Suprapubic skin (tissue), 4 donors: ENCODE data around the gene OR7D4. TPM values are rescaled to one million over a fixed set of nuclear protein-coding genes. Genes with fewer than 3 reads are reported as not detected.

Experiments used
- DNase-seq, 2 donors: peaks; one replicate each; pipeline ENCODE4 v3.0.0-alpha.2; 2019; ENCODE audit warnings: low spot score in 2 of 2
- H3K27ac ChIP-seq: fragments of 200-600 bp; sonication (generic); one replicate; pipeline ENCODE4 v1.5.1; 2019
- H3K27me3 ChIP-seq: fragments of 200-600 bp; sonication (generic); one replicate; pipeline ENCODE4 v1.5.1; 2019
- H3K36me3 ChIP-seq: fragments of 200-600 bp; sonication (generic); one replicate; pipeline ENCODE4 v1.5.1; 2019
- H3K4me1 ChIP-seq: fragments of 200-600 bp; sonication (generic); one replicate; pipeline ENCODE4 v1.5.1; 2019
- H3K4me3 ChIP-seq: fragments of 200-600 bp; sonication (generic); one replicate; pipeline ENCODE4 v1.5.1; 2019; ENCODE audit warnings: mild to moderate bottlenecking
- H3K9me3 ChIP-seq: fragments of 200-600 bp; sonication (generic); one replicate; pipeline ENCODE4 v1.5.1; 2019
- CTCF ChIP-seq, 2 donors: fragments of 200-600 bp in 1 of 2; fragments of 450-650 bp in 1 of 2; sonication (generic) in 1 of 2; IDR thresholded peaks; one replicate each; pipeline ENCODE4 v1.5.1; 2016 to 2019; ENCODE audit warnings: antibody characterized with exemption in 2 of 2, mild to moderate bottlenecking in 1 of 2, moderate library complexity in 1 of 2
- EP300 ChIP-seq: sonication (generic); formaldehyde crosslinking; IDR thresholded peaks from one replicate; pipeline ENCODE4 v1.6.1; 2017; ENCODE audit warnings: antibody characterized with exemption
- POLR2A ChIP-seq, 2 donors: fragments of 450-650 bp; IDR thresholded peaks; one replicate each; pipeline ENCODE4 v1.6.1; 2017; ENCODE audit warnings: antibody characterized with exemption in 2 of 2, mild to moderate bottlenecking in 2 of 2, moderate library complexity in 2 of 2
- POLR2AphosphoS5 ChIP-seq, 3 donors: sonication (generic); formaldehyde crosslinking; IDR thresholded peaks; one replicate each; pipeline ENCODE4 v1.6.1; 2017; ENCODE audit warnings: antibody characterized with exemption in 3 of 3
- WGBS: methylation state at CpG from one replicate; pipeline ENCODE4 v1.1.5; 2018; 5-methylcytosine and 5-hydroxymethylcytosine counted together
- total RNA-seq, 4 donors: library from RNA; depleted of rRNA; stranded (reverse); fragments of >200 nt; gene quantifications; one replicate each; pipeline ENCODE4 v1.1.0, GENCODE V29; 2016

The OR7D4 gene
- total RNA-seq, 4 donors from 2014 or later, result not detected

GRCh38 chr19:9187191-9187590 lies 32.2 kb downstream of the OR7D4 start:
- 75% methylated on average over 6 of the region's 6 CpGs for WGBS
- Histone ChIP-seq H3K27ac (no peak overlapping the region), H3K27me3 (peaks cover 3% of the 10 kb centered on the region), H3K36me3 (no peaks in the 10 kb centered on the region), H3K9me3 (peaks cover 10% of the 10 kb centered on the region), H3K4me1 (no peaks in the 10 kb centered on the region), H3K4me3 (no peak overlapping the region)
- TF ChIP-seq POLR2AphosphoS5 (IDR thresholded peaks at IDR 0.05) (no peak), EP300 (no peak)
- DNase-seq, result no peak

- TF ChIP-seq POLR2A (IDR thresholded peaks at IDR 0.05), result no peak
- TF ChIP-seq POLR2AphosphoS5 (IDR thresholded peaks at IDR 0.05), result no peak
- TF ChIP-seq EP300, result no peak
- no peak for TF ChIP-seq CTCF (IDR thresholded peaks at IDR 0.05)
- no peaks in the 10 kb centered on the region for H3K36me3 ChIP-seq
- WGBS, result 93% methylated on average over 17 of the region's 17 CpGs
Measured at GRCh38 chr19:9183000-9183399, 36.4 kb downstream of the OR7D4 start.

GRCh38 chr19:9178901-9179300 lies 40.5 kb downstream of the OR7D4 start, which contains the start of gene OR7D2:
OR7D2 (plus strand) TSS chr19:9178979; CDS start chr19:9185782, 6,803 bp downstream.
- Histone ChIP-seq H3K4me3 (no peak within 1 kb of the TSS), H3K27me3 (no peaks in the 10 kb centered on the region), H3K27ac (no peak within 1 kb of the TSS), H3K9me3 (no peaks in the 10 kb centered on the region), H3K36me3 (no peaks in the 10 kb centered on the region), H3K4me1 (no peaks in the 10 kb centered on the region)
- DNase-seq, result no peak
- 56% methylated on average over 4 of the region's 4 CpGs for WGBS
- TF ChIP-seq EP300 (no peak), POLR2A (IDR thresholded peaks at IDR 0.05) (no peak), CTCF (IDR thresholded peaks at IDR 0.05) (no peak), POLR2AphosphoS5 (IDR thresholded peaks at IDR 0.05) (no peak)

More at GRCh38 chr19:9183000-9183399, 36.4 kb downstream of the OR7D4 start:
- Histone ChIP-seq H3K27ac (no peak overlapping the region), H3K9me3 (peaks cover under 1% of the 10 kb centered on the region), H3K4me1 (no peaks in the 10 kb centered on the region), H3K27me3 (no peaks in the 10 kb centered on the region), H3K4me3 (no peak overlapping the region)
- DNase-seq, result no peak

- no peaks in the 10 kb centered on the region for H3K36me3 ChIP-seq
- H3K27me3 ChIP-seq, result no peaks in the 10 kb centered on the region
- DNase-seq, result no peak
- 87% methylated on average over 5 of the region's 5 CpGs for WGBS
- TF ChIP-seq POLR2AphosphoS5 (IDR thresholded peaks at IDR 0.05), result no peak
- TF ChIP-seq EP300, result no peak
- TF ChIP-seq POLR2A (IDR thresholded peaks at IDR 0.05), result no peak
- TF ChIP-seq CTCF (IDR thresholded peaks at IDR 0.05), result no peak
- H3K9me3 ChIP-seq, result no peaks in the 10 kb centered on the region
- no peak overlapping the region for H3K27ac ChIP-seq
- H3K4me3 ChIP-seq, result no peak overlapping the region
- H3K4me1 ChIP-seq, result no peaks in the 10 kb centered on the region
Measured at GRCh38 chr19:9175326-9175725, 44.1 kb downstream of the OR7D4 start.

- H3K4me3 ChIP-seq, result no peak overlapping the region
- 63% methylated on average over 6 of the region's 6 CpGs for WGBS
- H3K36me3 ChIP-seq, result peaks cover 2% of the 10 kb centered on the region
- no peaks in the 10 kb centered on the region for H3K9me3 ChIP-seq
- no peaks in the 10 kb centered on the region for H3K27me3 ChIP-seq
- H3K27ac ChIP-seq, result no peak overlapping the region
- H3K4me1 ChIP-seq, result no peaks in the 10 kb centered on the region
- no peak for DNase-seq
- TF ChIP-seq EP300 (no peak), POLR2AphosphoS5 (IDR thresholded peaks at IDR 0.05) (no peak), POLR2A (IDR thresholded peaks at IDR 0.05) (no peak), CTCF (IDR thresholded peaks at IDR 0.05) (no peak)
Measured at GRCh38 chr19:9171393-9171991, 47.9 kb downstream of the OR7D4 start.

GRCh38 chr19:9166846-9167245 lies 52.5 kb downstream of the OR7D4 start:
- DNase-seq, result no peak
- Histone ChIP-seq H3K4me3 (no peak overlapping the region), H3K27ac (no peak overlapping the region), H3K9me3 (peaks cover 10% of the 10 kb centered on the region), H3K27me3 (no peaks in the 10 kb centered on the region), H3K4me1 (no peaks in the 10 kb centered on the region), H3K36me3 (peaks cover 45% of the 10 kb centered on the region)
- TF ChIP-seq POLR2A (IDR thresholded peaks at IDR 0.05) (no peak), EP300 (no peak), POLR2AphosphoS5 (IDR thresholded peaks at IDR 0.05) (no peak), CTCF (IDR thresholded peaks at IDR 0.05) (no peak)
- 84% methylated on average over 4 of the region's 4 CpGs for WGBS
